Measurements from ENCODE around the gene AK8.

- TF ChIP-seq CTCF (IDR thresholded peaks at IDR 0.05) (no peak), POLR2A (IDR thresholded peaks at IDR 0.05) (no peak)
These were observed 196.5 kb downstream of the AK8 start for GRCh38 chr9:132681561-132681960.

All from stomach (tissue), 4 donors.